ENCODE data around the gene WNT7A. TPM values are rescaled to one million over a fixed set of nuclear protein-coding genes. Genes with fewer than 3 reads are reported as not detected.
A peak's percentile ranks its signal among the peaks of the same experiment; 100 is the strongest.

Gene WNT7A
- total RNA-seq, 4 donors from 2014 or later: not detected

DNA sequence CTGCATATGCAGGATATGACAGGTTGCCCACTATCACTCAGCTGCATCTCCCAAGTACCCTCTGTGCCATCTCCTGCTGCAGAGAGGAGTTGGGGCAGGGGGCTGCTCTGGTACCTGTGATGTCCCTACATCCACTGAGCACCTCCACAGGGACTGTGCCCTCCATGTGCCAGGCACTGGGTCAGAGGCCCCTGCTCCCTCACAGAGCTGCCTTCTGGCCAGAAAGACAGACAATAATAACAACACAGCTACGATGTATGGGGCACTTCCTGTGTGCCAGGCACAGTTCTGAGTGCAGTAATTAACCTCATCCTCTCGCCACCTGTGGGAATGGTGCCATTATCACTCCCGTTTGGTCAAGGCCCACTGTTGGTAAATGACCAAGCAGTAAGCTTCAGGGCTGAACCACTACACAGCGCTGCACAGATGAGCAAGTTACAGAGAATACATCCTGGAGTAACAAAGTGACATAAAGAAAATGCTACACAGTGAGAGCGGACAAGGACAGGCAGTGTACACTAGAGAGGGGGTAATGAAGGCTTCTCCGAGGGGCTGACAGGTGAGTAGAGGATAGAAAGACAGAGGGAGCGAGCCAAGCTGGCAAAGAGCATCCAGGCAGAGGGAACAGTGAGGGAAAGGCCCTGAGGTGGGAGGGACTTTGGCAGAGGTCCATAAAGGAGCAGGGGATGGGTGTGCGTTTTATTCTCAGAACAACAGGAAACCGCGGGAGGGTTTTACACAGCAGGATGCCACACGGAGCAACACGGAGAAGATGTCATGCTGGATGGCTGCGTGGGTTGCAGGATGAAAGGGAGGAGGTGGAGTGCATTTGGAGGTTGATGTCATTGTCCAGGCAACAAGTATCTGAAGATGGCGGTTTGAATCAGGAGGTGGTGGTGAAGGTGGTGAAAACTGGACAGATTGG, 13.6 kb downstream of the WNT7A start:
- DNase-seq: peak in 2 of 3 donors; percentile 16 to 40
- H3K4me3 ChIP-seq: no peak overlapping the region
- H3K36me3 ChIP-seq: no peaks in the 10 kb centered on the region
- no peaks in the 10 kb centered on the region for H3K27me3 ChIP-seq
- TF ChIP-seq, protein P1, sequence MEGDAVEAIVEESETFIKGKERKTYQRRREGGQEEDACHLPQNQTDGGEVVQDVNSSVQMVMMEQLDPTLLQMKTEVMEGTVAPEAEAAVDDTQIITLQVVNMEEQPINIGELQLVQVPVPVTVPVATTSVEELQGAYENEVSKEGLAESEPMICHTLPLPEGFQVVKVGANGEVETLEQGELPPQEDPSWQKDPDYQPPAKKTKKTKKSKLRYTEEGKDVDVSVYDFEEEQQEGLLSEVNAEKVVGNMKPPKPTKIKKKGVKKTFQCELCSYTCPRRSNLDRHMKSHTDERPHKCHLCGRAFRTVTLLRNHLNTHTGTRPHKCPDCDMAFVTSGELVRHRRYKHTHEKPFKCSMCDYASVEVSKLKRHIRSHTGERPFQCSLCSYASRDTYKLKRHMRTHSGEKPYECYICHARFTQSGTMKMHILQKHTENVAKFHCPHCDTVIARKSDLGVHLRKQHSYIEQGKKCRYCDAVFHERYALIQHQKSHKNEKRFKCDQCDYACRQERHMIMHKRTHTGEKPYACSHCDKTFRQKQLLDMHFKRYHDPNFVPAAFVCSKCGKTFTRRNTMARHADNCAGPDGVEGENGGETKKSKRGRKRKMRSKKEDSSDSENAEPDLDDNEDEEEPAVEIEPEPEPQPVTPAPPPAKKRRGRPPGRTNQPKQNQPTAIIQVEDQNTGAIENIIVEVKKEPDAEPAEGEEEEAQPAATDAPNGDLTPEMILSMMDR (IDR thresholded peaks at IDR 0.05): no peak
- TF ChIP-seq POLR2A (IDR thresholded peaks at IDR 0.05): no peak
- no peaks in the 10 kb centered on the region for H3K9me3 ChIP-seq
- no peak overlapping the region for H3K27ac ChIP-seq
- no peaks in the 10 kb centered on the region for H3K4me1 ChIP-seq

- no peak for TF ChIP-seq POLR2A (IDR thresholded peaks at IDR 0.05)
- TF ChIP-seq, protein P1 (IDR thresholded peaks at IDR 0.05): no peak
- Histone ChIP-seq H3K27ac (no peak overlapping the region), H3K9me3 (no peaks in the 10 kb centered on the region), H3K27me3 (no peaks in the 10 kb centered on the region), H3K4me1 (no peaks in the 10 kb centered on the region), H3K36me3 (no peaks in the 10 kb centered on the region), H3K4me3 (no peak overlapping the region)
- DNase-seq: peak in 1 of 3 donors; percentile 19
Observed at GRCh38 chr3:13865581-13865980, 14.3 kb downstream of the WNT7A start.

GRCh38 chr3:13865106-13865505, 14.8 kb downstream of the WNT7A start:
- no peaks in the 10 kb centered on the region for H3K36me3 ChIP-seq
- H3K27ac ChIP-seq: no peak overlapping the region
- H3K27me3 ChIP-seq: no peaks in the 10 kb centered on the region
- H3K4me1 ChIP-seq: no peaks in the 10 kb centered on the region
- TF ChIP-seq POLR2A (IDR thresholded peaks at IDR 0.05): no peak
- TF ChIP-seq, protein P1 (IDR thresholded peaks at IDR 0.05): no peak
- no peaks in the 10 kb centered on the region for H3K9me3 ChIP-seq
- no peak overlapping the region for H3K4me3 ChIP-seq
- no peak for DNase-seq

DNA sequence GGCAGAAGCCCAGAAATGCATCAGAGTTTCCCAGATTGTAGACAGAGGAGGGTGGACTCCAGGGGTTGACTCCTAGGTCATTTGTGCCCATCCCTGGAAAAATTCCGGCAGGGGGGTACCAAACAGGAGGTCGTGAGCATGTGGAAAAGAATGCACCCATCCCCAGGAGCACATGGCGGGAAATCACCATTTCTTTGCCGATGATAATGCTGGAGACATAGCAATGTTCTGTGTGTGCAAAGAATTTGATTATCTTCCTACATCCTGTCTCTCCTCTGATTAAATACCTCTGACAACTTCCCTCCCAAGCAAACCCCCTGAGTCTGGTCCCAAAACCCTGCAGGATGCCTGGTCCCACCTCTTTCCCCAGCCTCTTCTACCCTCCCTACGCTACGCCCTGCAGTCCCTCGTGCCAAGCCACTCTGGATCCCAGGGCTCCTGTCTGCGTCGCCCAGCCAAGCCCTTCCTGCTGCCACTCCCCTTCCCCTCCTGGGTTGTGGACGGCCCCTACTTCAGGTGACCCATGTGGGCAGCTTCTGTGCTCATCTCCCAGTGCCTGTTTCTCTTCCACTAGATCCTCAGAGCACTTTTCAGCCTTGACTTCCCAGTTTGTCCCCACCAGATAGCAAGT, 15.8 kb downstream of the WNT7A start:
- Histone ChIP-seq H3K27ac (no peak overlapping the region), H3K36me3 (no peaks in the 10 kb centered on the region), H3K4me3 (no peak overlapping the region), H3K27me3 (no peaks in the 10 kb centered on the region), H3K4me1 (no peaks in the 10 kb centered on the region), H3K9me3 (no peaks in the 10 kb centered on the region)
- DNase-seq: peak in 1 of 3 donors; percentile 18
- no peak for TF ChIP-seq POLR2A (IDR thresholded peaks at IDR 0.05)
- TF ChIP-seq, protein P1 (IDR thresholded peaks at IDR 0.05): no peak

DNA sequence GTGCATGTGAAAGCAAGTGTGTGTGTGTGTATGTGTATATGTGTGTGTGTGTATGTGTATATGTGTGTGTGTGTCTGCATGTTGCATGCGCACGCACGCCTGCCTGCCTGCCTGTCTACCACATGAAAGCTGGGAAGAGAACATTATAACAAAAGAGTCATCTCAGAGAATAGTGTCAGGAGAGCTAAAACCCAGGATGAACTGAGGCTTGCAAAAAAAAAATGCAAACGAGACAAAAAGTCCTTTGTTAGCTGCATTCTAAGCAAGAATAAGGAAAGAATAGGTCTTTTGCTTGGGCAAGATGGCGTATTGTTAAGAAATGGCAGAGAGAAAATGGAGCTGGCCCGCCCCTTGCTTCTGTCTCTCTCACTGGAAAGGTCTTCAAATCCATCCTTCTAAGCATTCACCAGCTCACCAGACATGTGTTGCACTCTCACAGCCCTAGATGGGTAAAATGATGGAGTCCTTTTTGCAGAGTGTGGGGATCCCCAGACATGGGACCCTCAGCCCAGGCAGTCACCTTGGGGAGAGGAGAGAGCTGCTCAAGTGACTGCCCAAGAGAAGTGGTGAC, 16.4 kb downstream of the WNT7A start:
- DNase-seq: no peak
- no peaks in the 10 kb centered on the region for H3K36me3 ChIP-seq
- no peaks in the 10 kb centered on the region for H3K27me3 ChIP-seq
- no peak overlapping the region for H3K27ac ChIP-seq
- no peak overlapping the region for H3K4me3 ChIP-seq
- H3K4me1 ChIP-seq: no peaks in the 10 kb centered on the region
- no peak for TF ChIP-seq POLR2A (IDR thresholded peaks at IDR 0.05)
- TF ChIP-seq, protein P1 (IDR thresholded peaks at IDR 0.05): no peak
- no peaks in the 10 kb centered on the region for H3K9me3 ChIP-seq
